HG03103 (cell line): ENCODE measurements around the gene LIPH.
"Not testable (repeated sequence)": the region's sequence is repeated elsewhere in the genome, so short reads cannot be mapped to it uniquely, and the experiment has no call there.

ENCODE experiments used
- ATAC-seq: cut with Tn5 transposase; IDR thresholded peaks from one replicate; pipeline ENCODE4 v1.9.1; 2021; ENCODE audit warnings: low read depth; ENCODE audit not compliant: unreplicated experiment

The LIPH gene

GRCh38 chr3:185490241-185490640 lies 62.1 kb downstream of the LIPH start:
- ATAC-seq, result no peak

GRCh38 chr3:185489462-185489861 lies 62.9 kb downstream of the LIPH start:
- ATAC-seq, result no peak

DNA sequence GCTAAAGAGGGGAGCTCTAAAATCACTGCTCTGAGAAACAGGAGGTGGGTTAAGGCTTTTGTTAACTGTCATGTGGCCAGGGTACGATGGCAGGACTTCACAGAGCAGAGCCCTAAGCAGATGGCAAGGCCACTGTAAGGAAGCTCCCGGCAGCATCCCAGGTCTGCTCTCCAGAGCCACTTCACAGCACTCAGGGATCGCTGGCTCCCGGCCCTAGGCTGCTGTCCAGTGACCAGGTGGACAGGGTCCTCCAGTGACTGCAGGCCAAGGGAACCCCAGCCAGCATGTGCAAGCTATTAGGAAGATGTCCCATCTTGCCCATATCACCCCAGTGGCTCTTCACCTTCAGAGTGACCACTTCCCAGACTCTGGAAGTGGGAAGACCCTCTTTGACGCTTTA lies 63.9 kb downstream of the LIPH start:
- ATAC-seq, result no peak

DNA sequence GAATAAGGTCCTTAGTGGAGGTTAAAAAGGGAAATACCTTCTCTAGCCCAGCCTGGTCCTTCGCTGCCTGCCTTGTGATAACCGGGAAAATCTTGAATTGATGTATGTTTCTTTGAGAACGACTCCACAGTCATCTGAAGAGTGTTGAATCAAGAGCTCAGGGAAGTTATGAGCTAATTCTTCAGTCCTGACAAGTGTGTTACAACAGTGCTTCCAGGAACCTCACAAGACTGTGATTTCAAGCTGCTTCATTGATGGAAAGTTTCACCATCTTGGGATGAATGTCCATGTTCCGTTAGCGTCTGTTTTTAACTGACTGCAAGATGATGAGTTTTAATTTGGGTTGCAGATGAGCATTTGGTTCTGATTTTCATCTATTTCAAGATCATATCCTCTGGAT lies 66.0 kb downstream of the LIPH start:
- no peak for ATAC-seq

- ATAC-seq, result no peak
Measured at GRCh38 chr3:185484296-185484695, 68.1 kb downstream of the LIPH start.

DNA sequence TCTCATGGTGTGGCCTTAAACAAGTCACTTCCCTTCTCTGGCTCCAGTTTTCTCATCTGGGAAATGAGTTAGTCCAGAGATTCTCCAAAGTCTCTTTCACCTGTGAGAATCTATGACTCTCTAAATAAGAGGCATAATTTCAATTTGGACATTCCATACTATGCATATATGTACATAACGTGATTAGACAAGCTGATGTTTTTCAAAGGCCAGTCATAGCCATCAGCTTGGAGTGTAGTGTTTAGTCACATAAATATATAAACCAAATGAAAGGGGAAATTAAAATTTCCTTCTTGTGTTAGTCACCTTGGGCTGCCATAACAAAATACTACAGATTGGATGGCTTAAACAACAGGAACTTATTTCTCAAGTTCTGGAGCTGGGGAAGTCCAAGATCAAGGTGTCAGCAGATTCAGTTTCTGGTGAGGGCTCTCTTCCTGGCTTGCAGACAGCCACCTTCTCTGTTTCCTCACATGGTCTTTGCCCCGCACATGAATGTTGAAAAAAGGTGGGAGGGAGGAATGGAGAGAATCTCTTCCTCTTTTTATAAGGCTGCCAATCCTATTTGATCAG lies 72.9 kb downstream of the LIPH start:
- ATAC-seq, result no peak

DNA sequence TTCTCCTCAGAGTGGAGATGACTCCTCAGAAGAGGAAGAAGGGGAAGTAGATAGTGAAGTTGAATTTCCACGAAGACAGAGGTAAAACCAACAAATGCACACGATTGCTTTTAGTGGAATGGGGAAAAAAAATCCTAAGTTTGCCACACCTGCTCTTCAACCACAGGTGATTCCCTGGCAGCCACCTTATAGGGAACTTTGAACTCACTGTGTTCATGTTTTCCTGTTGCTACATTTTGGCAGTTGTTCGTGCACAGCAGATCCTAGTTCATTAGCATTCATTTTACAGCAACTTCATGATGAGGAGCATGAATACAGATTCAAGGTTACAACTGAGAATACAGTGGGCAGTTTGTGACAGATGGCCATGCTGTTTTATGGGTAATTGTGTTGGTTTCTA lies 75.1 kb downstream of the LIPH start:
- ATAC-seq, result no peak

DNA sequence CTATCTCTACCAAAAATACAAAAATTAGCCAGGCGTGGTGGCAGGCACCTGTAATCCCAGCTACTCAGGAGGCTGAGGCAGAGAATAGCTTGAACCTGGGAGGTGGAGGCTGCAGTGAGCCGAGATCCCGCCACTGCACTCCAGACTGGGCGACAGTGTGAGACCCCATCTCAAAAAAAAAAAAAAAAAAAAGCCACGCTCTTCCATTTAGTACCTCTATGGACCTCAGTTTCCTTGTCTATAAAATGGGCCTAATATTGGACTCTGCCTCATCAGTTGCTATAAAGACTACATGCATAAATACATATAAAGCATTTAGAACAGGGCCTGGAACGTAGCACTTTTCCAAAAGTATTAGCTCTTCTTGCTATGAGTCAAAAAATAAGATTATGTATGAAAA lies 77.5 kb downstream of the LIPH start:
- ATAC-seq, result not testable (repeated sequence)

GRCh38 chr3:185473290-185473815 lies 79.0 kb downstream of the LIPH start:
- ATAC-seq, result no peak

GRCh38 chr3:185470323-185470722 lies 82.1 kb downstream of the LIPH start:
- ATAC-seq, result no peak

DNA sequence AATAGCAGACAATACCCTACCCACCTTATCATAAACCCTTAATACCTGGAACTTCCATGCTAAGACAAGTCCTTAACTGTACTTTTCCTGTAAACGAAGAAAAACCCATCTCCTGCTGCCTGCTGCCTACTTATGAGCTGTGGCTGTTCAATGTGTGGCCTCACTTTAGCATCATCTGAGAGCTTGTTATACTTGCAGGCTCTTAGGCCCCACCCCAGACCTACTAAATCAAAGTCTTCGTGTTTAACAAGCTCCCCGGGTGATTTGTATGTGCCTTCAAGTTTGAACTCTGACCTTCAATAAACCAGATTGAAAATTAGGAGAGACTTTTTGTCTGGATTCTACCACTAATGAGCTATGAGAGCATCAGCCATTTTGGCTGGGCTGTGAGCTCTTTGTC lies 82.8 kb downstream of the LIPH start:
- ATAC-seq, result no peak

DNA sequence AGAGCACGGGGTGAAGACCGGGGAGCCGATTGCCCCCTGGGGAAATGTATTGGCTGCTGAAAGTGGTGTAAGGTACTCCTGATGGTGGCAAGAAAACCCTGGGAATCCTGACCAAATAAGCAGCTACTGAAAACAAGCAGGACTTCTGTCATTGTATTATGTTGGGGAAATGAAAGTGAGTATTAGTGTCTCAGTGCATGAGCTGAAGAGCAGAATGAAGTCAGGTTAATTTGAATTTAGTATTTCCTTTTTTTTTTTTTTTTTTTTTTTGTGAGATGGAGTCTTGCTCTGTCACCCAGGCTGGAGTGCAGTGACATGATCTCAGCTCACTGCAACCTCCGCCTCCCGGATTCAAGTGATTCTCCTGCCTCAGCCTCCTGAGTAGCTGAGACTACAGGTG lies 86.3 kb downstream of the LIPH start:
- ATAC-seq, result not testable (repeated sequence)

- no peak for ATAC-seq
Measured at GRCh38 chr3:185465471-185465870, 86.9 kb downstream of the LIPH start.

DNA sequence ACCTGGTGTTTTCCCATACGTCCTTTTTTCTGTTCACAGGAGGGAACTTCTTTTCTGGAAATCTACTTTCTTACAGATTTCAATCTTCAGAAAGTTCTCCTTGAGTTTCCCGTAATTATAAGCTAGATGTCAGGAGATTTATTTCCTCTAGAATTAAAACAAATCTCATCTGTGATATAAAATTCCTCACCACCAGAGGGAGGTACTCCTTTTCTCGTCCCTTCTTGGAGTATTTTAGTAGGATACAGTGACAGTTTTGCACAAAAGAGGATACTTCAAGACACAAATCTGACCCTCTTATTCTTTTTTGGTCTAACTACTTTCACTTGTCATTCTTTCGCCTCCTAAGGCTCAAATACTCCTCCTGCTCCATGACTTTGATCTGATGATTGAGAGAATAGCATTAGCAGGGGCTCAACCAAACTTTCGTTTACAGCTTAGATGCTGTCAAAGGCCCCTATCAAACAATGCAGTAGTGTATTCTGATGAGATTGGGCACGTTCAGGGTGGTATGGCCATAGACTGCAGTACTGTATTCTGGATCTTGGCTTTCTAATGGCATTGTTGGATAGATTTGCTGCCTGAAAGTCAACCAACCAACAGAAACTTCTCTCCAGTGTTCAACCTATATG lies 91.6 kb downstream of the LIPH start:
- ATAC-seq, result no peak

- no peak for ATAC-seq
Measured at GRCh38 chr3:185460309-185460708, 92.1 kb downstream of the LIPH start.

GRCh38 chr3:185457376-185457775 lies 95.0 kb downstream of the LIPH start:
- no peak for ATAC-seq
